Rectal smooth muscle tissue (tissue), 1 donor: ENCODE measurements around the gene MAP2K1.
"Not testable (repeated sequence)": the region's sequence is repeated elsewhere in the genome, so short reads cannot be mapped to it uniquely, and the experiment has no call there.

Source experiments
- H3K27ac ChIP-seq: one replicate; pipeline ENCODE4 v1.7.0; 2013; ENCODE audit warnings: low read depth, low read length, inconsistent platforms
- H3K27me3 ChIP-seq: one replicate; pipeline ENCODE4 v1.7.0; 2013; ENCODE audit warnings: low read length; ENCODE audit not compliant: control insufficient read depth, insufficient read depth
- H3K36me3 ChIP-seq: one replicate; pipeline ENCODE4 v1.7.0; 2013; ENCODE audit warnings: low read length; ENCODE audit not compliant: control insufficient read depth, insufficient read depth
- H3K4me1 ChIP-seq: one replicate; pipeline ENCODE4 v1.7.0; 2013; ENCODE audit warnings: low read length; ENCODE audit not compliant: control insufficient read depth, insufficient read depth
- H3K4me3 ChIP-seq: one replicate; pipeline ENCODE4 v1.7.0; 2013; ENCODE audit warnings: low read length
- H3K9ac ChIP-seq: one replicate; pipeline ENCODE4 v1.7.0; 2013; ENCODE audit warnings: low read length

MAP2K1 gene

GRCh38 chr15:66386204-66387123 lies at the start of gene MAP2K1:
Gene MAP2K1, plus strand, starts transcription at chr15:66386912. Its CDS starts 436 bp downstream, at chr15:66387348.
- Histone ChIP-seq H3K27ac (peak within 1 kb of the TSS; percentile 80), H3K27me3 (no peaks in the 10 kb centered on the region), H3K9ac (peak within 1 kb of the TSS; percentile 58), H3K4me1 (peaks cover 5% of the 10 kb centered on the region), H3K4me3 (peak within 1 kb of the TSS; percentile 86), H3K36me3 (no peaks in the 10 kb centered on the region)

DNA sequence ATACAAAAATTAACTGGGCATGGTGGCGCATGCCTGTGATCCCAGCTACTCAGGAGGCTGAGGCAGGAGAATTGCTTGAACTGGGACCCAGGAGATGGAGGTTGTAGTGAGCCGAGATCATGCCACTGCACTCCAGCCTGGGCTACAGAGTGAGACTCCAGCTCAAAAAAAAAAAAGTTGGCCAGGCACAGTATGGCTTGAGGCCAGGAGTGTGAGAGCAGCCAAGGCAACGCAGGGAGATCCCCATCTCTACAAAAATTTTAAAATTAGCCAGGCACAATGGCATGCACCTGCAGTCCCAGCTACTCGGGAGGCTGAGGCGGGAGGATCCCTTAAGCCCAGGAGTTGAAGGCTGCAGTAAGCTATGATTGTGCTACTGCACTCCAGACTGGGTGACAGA lies 38.2 kb upstream of the MAP2K1 start:
- H3K4me3 ChIP-seq, H3K9ac ChIP-seq, H3K36me3 ChIP-seq, H3K27me3 ChIP-seq, H3K27ac ChIP-seq, H3K4me1 ChIP-seq: not testable (repeated sequence)

GRCh38 chr15:66356077-66356358 lies 30.7 kb upstream of the MAP2K1 start:
- no peaks in the 10 kb centered on the region for H3K36me3 ChIP-seq
- no peaks in the 10 kb centered on the region for H3K27me3 ChIP-seq
- H3K27ac ChIP-seq, result peak overlapping the region; percentile 62
- H3K4me3 ChIP-seq, result peak overlapping the region; percentile 88
- no peaks in the 10 kb centered on the region for H3K4me1 ChIP-seq
- peak overlapping the region; percentile 63 for H3K9ac ChIP-seq

DNA sequence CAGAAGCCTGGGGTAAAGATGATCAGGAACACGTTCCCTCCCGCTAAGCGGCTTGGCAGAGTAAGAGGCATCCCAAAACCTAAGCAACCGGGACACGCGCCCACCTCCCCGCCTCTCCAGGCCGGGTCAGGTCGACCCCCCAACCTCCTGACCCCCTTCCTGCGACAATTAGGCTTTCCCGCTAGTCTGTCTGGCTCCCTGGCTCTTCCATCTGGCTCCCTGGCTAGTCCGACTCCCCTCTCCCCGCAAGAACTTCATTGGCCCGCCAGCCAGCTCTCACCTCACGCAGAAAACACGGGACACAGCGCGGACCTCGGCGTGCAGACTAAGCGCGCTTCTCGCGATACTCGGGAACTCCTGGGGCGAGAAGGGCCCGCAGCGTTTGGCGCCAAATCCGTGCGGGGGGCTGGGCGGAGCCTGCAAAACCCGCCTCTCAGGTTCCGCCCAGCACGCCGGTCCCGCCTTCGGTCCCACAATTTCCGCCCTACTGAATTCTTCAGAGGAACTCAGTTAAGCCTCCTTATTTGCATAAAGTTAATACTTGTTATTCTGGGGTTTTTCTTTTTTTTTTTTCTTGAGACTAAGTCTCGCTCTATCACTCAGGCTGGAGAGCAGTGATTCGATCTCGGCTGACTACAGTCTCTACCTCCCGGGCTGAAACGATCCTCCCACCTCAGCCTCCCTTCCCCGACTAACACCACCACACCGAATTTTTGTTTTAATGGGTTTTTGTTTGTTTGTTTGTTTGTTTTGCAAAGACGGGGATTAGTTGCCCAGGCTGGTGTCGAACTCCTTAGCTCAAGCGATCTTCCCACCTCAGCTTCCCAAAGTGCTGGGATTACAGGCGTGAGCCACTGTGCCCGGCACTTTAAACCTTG lies 30.1 kb upstream of the MAP2K1 start, which contains the start of gene TIPIN:
TSS of gene TIPIN (minus strand) at position 327 of the 878 bp plus-strand sequence. CDS start 3,738 bp downstream, outside the sequence.
- Histone ChIP-seq H3K36me3 (no peaks in the 10 kb centered on the region), H3K9ac (peak within 1 kb of the TSS; percentile 63), H3K27me3 (no peaks in the 10 kb centered on the region), H3K4me3 (peak within 1 kb of the TSS; percentile 88), H3K4me1 (no peaks in the 10 kb centered on the region), H3K27ac (peak within 1 kb of the TSS; percentile 62)

DNA sequence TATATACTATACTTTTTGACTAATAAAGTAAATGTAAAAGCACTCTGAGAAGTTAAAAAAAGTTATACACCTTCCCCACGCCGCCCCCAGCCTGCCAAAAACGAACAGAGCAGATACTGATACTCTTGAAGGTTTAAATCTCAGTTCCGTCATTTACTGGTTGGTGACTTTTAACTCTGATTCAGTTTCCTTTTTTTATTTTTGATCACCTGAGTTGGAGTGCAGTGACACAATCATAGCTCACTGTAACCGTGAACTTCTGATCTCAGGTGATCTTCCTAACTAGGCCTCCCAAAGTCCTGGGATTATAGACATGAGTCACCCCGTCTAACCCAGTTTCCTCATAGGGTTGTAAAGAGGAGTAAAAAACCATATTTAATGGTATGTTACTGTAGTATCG lies 27.0 kb upstream of the MAP2K1 start:
- no peaks in the 10 kb centered on the region for H3K27me3 ChIP-seq
- no peaks in the 10 kb centered on the region for H3K36me3 ChIP-seq
- H3K9ac ChIP-seq, result no peak overlapping the region
- H3K4me3 ChIP-seq, result no peak overlapping the region
- no peaks in the 10 kb centered on the region for H3K4me1 ChIP-seq
- no peak overlapping the region for H3K27ac ChIP-seq

DNA sequence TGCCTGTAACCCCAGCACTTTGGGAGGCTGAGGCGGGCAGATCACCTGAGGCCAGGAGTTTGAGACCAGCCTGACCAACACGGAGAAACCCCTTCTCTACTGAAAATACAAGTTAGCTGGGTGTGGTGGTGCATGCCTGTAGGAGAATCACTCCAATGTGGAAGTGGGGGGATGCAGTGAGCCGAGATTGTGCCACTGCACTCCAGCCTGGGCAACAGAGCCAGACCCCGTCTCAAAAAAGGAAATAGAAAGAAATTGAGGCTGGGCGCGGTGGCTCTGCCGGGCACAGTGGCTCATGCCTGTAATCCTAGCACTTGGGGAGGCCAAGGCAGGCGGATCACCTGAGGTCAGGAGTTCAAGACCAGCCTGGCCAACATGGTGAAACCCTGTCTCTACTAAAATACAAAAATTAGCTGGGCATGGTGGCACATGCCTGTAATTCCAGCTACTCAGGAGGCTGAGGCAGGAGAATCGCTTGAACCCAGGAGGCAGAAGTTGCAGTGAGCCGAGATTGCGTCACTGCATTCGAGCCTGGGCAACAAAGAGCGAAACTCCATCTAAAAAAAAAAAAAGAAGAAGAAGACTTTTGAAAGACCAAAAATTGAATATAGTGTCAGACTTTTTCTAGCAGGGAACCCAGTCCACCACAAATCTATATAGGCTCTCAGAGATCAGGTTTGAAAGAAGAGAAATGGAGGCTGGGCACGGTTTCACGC lies 24.8 kb upstream of the MAP2K1 start:
- not testable (repeated sequence) for H3K36me3 ChIP-seq, H3K4me3 ChIP-seq, H3K9ac ChIP-seq, H3K27ac ChIP-seq, H3K4me1 ChIP-seq, H3K27me3 ChIP-seq

GRCh38 chr15:66362776-66363175 lies 23.9 kb upstream of the MAP2K1 start:
- no peaks in the 10 kb centered on the region for H3K4me1 ChIP-seq
- no peak overlapping the region for H3K27ac ChIP-seq
- no peak overlapping the region for H3K9ac ChIP-seq
- no peaks in the 10 kb centered on the region for H3K27me3 ChIP-seq
- H3K36me3 ChIP-seq, result no peaks in the 10 kb centered on the region
- H3K4me3 ChIP-seq, result no peak overlapping the region

DNA sequence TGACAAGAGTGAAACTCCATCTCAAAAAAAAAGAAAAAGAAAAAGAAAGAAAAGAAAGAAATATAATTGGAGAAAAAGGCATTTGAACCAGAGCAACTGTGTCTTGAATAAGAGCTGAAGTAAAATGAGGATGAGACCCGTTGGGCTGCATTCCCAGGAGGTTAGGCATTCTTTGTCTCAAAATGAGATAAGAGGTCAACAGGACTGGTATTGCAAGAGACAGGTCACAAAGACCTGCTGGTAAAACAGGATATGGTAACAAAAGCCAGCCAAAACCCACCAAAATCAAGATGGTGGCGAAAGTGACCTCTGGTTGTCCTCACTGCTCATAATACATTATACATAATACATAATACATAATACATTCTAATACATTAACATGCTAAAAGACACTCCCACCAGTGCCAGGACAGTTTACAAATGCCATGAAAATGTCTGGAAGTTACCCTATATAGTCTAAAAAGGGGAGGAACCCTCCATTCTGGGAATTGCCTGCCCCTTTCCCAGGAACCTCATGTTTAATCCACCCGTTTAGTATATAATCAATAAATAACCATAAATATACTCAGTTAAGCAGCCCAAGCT lies 21.7 kb upstream of the MAP2K1 start:
- H3K27me3 ChIP-seq, result no peaks in the 10 kb centered on the region
- H3K27ac ChIP-seq, result no peak overlapping the region
- no peaks in the 10 kb centered on the region for H3K4me1 ChIP-seq
- H3K36me3 ChIP-seq, result no peaks in the 10 kb centered on the region
- no peak overlapping the region for H3K4me3 ChIP-seq
- H3K9ac ChIP-seq, result no peak overlapping the region

DNA sequence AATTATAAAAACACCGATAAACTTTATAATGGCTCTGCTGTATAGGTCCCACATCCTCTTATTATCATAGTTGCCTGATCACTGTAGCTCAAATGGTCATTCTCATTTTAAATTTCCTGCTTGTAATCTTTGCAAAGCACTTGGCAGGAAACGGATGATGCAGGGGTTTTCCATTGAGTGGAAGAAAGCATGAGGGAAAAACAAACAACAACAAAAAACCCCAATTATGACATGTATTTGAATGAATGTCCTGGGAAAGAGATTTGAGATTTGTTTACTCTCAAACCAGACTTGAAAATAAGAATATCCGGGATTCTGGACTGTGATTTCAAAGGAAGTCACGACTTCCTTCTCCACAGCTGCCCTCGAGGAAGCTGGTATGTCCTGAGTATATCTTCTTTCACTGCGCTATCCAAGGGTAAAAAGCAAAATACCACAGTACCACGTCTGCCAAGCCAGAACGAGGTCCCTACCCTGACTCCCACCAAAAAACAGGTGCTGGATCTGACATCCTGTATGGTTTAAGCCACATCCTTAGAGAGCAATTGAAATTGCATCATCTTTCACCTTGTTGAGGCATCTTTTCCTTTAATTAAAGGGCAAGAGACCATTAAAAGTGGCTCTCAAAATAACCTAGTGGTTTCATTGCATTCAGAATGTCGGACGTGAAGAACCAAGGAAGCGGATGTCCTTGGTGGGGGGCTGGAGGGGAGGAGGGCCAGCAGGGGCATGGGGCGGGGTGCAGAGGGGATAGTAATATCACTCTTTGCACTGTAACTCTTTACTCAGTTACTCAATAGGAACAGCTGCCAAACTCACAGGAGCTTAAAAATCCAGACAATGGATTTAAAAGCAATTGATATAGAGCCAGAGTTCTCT lies 16.7 kb upstream of the MAP2K1 start:
- Histone ChIP-seq H3K36me3 (no peaks in the 10 kb centered on the region), H3K4me3 (peak overlapping the region; percentile 67), H3K27me3 (no peaks in the 10 kb centered on the region), H3K4me1 (no peaks in the 10 kb centered on the region), H3K27ac (no peak overlapping the region), H3K9ac (no peak overlapping the region)

- Histone ChIP-seq H3K27ac (no peak overlapping the region), H3K36me3 (no peaks in the 10 kb centered on the region), H3K9ac (no peak overlapping the region), H3K4me3 (no peak overlapping the region), H3K4me1 (no peaks in the 10 kb centered on the region), H3K27me3 (no peaks in the 10 kb centered on the region)
These were observed 12.5 kb upstream of the MAP2K1 start for GRCh38 chr15:66374179-66374578.

DNA sequence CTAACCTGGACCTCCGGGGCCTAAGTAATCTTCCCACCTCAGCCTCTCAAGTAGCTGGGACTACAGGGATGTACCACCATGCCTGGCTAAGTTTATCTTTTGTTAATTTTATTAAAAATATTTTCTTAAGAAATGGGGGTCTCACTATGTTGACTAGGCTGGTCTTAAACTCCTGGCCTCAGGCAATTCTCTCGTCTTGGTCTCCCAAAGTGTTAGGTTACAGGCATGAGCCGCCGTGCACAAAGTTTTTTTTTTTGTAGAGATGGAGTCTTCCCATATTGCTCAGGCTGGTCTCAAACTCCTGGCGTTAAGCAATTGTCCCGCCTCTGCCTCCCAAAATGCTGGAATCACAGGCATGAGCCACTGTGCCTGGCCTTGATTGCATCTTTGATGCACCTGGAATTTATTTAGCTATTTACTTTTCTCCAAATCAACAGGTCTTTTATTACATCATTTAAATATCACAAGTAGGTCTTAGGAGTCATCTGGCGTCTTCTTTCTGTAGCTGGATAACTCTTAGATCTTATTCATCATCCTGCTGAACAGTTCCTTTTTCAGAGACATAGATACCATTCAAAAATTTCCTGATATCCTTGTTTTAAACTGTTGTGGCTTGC lies 7.8 kb upstream of the MAP2K1 start:
- H3K27ac ChIP-seq, result no peak overlapping the region
- no peaks in the 10 kb centered on the region for H3K36me3 ChIP-seq
- H3K4me3 ChIP-seq, result no peak overlapping the region
- no peak overlapping the region for H3K9ac ChIP-seq
- no peaks in the 10 kb centered on the region for H3K27me3 ChIP-seq
- no peaks in the 10 kb centered on the region for H3K4me1 ChIP-seq
